NCI-H128 (cell line): ENCODE measurements around the gene CMTM4.
"Not testable (repeated sequence)": the region's sequence is repeated elsewhere in the genome, so short reads cannot be mapped to it uniquely, and the experiment has no call there.

ENCODE experiments used
- DNase-seq: peaks from one replicate; lab custom pipeline; 2025; ENCODE audit not compliant: unreplicated experiment; lab: John Stamatoyannopoulos, UW

CMTM4 gene

DNA sequence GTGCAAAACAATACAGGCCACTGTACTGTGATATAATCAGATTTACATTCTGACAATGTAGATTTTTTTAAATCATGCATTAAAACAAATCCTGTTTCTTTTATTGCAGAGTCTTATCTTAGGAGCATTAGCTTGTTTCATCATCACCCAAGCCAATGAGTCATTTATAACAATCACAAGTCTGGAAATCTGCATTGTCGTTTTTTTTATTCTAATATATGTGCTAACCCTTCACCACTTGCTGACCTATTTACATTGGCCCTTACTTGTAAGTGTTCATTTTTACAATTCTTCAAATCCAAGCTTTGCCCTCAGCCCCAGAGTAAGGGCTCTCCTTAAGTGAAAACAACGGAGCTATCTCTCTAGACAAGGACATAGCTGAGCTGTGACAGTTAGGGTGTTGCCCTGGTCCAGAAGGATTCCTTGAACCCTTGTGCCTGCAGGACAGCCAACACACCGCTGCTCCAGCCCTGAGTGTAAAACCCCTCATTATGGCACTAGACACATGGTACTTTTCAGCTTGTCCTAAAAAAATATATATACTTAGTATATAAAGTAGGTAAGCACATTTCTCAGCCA, 126.6 kb downstream of the CMTM4 start:
- DNase-seq, result no peak

DNA sequence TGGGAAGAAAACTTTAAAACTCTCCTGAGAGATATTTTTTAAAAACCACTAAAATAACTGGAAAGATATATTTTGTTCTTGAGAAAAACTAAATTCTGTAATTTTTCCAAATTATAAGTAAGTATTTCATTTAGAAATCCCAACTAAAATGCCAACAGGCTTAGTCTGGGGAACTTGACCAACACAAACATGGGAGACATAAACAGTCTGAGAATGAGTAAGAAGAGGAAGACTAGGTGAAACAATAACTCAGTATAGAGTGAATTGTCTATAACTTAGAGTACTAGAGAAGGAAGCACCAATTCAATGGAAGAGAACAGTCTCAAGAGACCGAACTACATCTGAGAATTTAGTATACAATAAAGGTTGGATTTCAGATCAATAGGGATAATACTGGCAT, 127.4 kb downstream of the CMTM4 start:
- DNase-seq, result no peak

DNA sequence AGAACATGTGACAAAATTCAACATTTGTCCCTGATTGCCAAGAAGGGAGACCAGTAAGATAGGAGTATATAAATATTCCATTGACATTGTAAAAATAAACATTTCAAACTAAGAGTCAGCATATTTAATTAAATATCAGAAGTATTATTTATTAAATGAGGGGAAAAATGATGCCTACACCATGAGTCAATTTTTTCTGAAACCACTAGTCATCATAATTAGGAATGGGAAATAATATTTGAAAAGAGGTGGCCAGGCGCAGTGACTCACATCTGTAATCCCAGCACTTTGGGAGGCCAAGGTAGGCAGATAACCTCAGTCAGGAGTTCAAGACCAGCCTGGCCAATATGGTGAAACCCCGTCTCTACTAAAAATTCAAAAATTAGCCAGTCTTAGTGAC, 128.2 kb downstream of the CMTM4 start:
- no peak for DNase-seq

DNA sequence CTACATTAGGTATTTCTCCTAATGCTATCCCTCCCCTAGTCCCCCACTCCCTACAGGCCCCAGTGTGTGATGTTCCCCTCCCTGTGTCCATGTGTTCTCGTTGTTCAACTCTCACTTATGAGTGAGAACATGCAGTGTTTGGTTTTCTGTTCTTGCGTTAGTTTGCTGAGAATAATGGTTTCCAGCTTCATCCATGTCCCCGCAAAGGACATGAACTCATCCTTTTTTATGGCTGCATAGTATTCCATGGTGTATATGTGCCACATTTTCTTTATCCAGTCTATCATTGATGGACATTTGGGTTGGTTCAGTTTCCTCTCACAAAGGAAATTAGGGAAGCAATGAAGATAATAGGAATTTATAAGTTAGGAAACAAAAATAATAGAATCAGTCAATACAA, 129.3 kb downstream of the CMTM4 start:
- not testable (repeated sequence) for DNase-seq

DNA sequence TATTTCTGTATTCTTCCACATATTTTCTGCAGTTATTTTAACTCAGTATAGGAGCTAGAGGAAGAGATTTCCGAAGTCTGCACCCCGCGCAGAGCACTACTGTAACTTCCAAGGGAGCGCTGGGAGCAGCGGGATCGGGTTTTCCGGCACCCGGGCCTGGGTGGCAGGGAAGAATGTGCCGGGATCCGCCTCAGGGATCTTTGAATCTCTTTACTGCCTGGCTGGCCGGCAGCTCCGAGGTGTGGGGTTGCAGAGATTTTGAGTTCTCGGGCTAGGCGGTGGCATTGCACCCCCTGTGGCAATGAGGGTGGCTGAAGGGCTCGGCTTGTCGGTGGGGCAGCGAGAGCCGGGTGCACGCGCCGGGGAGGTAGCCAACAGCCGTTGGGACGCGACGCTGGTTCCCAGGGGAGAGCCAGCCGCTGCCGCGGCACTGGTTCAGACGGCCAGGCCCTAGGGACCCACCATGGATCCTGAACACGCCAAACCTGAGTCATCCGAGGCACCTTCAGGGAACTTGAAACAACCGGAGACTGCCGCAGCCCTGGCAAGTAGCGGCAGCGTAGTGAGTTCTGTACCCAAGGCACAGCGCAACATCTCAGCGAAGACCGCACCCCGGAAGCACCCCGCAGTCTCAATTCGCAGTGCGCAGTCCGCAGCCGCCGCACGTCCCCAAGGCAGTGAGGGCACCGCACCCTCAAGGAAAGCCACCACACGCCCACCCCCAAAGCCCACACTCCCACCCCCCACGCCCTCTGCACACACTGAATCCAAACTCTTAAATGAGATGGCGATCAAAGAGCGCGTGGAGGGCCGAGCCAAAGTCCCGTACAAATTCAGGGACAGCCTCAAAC, 130.3 kb downstream of the CMTM4 start, which contains the start of gene CMTM1:
Gene CMTM1 (plus strand): TSS at position 389 of the 851 bp plus-strand sequence. CDS start 75 bp downstream, at position 464.
- DNase-seq, result no peak
